IPS DF 4.7 (cell line): ENCODE results near the gene ZNF19.
A peak's percentile ranks its signal among the peaks of the same experiment; 100 is the strongest.

ENCODE experiments used
- DNase-seq: peaks from one replicate; pipeline ENCODE4 v3.0.0-alpha.2; 2013; ENCODE audit warnings: low spot score; ENCODE audit errors: extremely low read depth

Gene ZNF19

DNA sequence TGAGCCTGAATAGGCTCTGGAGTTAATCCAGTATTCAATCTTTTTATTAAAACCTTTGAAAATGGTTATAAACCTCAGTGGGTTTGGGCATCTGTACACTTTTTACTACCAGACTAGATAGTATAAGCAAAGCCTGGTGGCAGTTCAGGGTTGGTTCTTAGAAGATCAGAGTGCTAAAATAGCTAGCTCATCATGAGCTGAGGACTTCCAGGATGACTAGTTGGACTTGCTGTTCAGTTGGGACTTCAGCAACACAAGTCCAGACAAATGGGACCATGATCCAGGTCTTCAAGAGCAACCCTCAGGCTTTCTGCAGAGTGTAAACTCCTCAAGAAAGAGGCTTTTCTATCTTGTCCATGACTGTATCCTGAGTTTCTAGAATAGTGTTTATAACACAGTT lies 1.2 kb upstream of the ZNF19 start:
- no peak for DNase-seq

DNA sequence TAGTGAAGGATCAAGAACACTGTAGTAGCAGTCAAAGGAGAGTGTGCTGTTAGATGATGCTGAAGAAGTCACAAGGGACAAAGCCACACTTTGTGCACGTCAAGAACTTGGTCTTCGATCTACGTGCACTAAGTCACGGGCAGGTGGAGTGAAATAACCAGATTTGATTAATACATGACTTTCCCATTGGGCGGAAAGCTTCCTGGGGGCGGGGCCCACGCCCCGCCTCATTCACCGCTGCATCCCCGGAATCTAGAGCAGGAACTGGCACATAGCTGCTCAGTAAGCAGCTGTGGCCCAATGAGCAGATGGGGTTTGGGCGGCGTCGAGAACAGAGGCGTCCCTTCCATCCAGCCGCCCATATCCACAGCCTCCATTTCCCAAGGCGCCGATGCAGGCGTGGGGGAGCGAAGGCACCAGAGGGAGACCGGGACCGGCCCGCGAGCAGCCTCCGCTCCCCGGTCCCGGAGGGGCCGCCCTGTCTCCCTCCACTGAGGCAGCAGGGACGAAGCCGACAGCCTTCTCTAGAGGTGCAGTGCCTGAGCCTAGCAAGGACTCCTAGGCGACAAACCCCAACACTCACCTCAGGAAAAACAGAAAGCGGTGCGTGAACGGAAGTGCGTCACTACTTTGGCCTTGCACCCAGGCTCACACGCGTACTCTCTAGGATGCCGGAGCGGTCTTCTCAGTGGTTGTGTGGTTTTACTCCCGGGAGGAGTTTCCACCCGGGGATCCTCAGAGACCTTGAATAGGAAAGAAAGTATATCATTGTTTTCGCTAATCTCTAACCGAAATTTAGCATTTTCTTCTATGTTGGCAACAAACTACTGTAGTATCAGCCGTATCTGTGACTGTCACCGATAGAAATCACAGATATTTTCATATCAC lies 4.9 kb downstream of the ZNF19 start:
- no peak for DNase-seq

DNA sequence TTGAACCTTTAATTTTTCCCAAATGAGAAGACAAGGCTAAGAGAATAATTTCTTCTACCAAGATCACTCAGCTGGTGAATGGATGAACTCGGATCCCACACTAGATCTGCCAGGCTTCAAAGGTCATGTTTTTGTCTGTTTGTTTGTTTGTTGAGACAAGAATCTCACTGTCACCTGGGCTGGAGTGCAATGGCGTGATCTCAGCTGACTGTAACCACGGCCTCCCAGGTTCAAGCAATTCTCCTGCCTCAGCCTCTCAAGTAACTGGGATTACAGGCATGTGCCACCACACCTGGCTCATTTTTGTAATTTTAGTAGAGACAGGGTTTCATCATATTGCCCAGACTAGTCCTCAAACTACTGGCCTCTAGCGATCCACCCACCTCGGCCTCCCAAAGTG lies 6.6 kb downstream of the ZNF19 start:
- DNase-seq: no peak

DNA sequence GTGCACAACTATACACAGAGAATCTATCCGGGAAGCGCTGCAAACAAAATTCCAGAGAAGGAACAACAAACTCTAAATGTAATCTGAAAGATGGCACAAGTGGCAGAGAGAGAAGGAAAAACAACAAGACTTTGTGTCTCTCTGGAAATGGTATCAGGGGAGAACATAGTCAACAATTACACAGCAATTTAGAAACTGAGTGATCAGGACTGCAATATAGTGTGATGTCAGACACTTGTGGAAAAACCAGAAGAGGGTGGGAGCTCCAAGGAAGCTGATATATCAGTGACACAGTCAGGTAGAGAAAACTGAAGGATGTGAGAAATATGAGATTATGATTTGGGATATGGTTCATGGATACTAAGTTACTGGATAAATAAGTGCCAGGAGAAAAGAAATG lies 8.2 kb downstream of the ZNF19 start:
- DNase-seq: no peak

GRCh38 chr16:71479420-71479819 lies 9.7 kb downstream of the ZNF19 start:
- no peak for DNase-seq

DNA sequence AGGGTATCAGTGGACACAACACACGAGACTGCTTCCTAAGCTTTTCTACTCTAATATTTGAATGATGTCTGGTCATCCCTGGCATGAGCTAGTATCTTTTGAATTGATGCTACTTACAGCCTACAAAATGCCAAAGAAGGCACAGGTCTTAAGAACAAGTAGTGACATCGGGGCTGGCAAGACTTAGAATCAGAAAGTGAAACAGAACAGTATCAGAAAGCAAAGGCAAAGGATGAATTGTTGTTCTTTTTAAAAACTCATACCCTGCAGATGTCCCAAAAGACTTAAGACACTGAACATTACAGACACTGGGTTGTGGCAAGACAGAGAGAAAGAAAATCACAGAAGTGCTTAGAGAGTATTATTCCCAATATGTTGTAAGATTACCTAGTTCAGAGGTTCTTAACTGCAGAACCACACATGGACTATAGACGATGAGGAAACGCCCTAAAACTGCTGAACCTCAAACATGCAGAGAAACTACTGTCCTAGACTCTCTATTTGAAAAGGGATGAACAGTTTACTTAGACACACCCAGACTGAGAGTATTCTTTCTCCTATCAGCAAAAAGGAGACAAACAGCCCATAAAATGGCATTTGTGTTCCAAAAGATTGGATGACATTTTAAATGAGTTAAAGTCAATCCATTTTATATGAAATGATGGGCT lies 12.5 kb downstream of the ZNF19 start:
- no peak for DNase-seq

GRCh38 chr16:71474864-71475263 lies 14.3 kb downstream of the ZNF19 start:
- no peak for DNase-seq

GRCh38 chr16:71473891-71474290 lies 15.2 kb downstream of the ZNF19 start:
- no peak for DNase-seq

DNA sequence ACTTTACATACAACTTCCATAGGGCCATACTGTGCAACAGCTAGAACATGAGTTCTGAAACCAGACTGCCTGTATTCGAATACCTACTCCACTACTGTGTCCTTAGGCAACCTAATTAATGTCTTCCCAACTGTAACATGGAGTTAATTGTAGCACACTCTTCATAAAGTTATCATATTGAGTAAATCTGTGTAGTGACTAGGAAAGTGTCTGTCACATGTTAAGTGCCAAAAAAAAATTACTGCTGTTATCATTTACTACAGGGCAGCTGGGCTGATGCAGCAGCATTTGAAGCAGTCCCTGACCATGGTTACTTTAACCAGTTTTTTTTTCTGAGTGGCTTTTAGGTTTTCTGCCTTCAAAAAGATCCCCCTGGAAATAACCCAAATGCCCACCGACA lies 16.2 kb downstream of the ZNF19 start:
- no peak for DNase-seq

DNA sequence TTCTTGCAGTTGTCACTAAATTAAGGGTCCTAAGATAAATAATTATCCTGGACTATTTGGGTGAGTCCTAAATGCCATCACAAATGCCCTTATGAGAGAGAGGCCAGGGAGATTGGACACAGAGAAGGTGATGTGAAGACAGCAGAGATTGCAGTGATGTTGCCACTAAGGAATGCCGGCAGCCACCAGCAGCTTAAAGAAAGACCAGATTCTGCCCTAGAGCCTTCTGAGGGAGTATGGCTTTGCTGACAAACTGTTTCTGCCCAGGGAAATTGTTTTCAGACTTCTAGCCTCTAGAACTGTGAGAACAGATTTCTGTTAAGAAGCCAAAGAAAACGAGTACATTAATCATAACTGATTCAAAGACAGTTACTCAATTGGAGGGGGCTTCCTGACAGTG lies 17.1 kb downstream of the ZNF19 start:
- no peak for DNase-seq

GRCh38 chr16:71467810-71468209 lies 21.3 kb downstream of the ZNF19 start:
- DNase-seq: peak; percentile 3

GRCh38 chr16:71464231-71464630 lies 24.9 kb downstream of the ZNF19 start:
- DNase-seq: no peak

DNA sequence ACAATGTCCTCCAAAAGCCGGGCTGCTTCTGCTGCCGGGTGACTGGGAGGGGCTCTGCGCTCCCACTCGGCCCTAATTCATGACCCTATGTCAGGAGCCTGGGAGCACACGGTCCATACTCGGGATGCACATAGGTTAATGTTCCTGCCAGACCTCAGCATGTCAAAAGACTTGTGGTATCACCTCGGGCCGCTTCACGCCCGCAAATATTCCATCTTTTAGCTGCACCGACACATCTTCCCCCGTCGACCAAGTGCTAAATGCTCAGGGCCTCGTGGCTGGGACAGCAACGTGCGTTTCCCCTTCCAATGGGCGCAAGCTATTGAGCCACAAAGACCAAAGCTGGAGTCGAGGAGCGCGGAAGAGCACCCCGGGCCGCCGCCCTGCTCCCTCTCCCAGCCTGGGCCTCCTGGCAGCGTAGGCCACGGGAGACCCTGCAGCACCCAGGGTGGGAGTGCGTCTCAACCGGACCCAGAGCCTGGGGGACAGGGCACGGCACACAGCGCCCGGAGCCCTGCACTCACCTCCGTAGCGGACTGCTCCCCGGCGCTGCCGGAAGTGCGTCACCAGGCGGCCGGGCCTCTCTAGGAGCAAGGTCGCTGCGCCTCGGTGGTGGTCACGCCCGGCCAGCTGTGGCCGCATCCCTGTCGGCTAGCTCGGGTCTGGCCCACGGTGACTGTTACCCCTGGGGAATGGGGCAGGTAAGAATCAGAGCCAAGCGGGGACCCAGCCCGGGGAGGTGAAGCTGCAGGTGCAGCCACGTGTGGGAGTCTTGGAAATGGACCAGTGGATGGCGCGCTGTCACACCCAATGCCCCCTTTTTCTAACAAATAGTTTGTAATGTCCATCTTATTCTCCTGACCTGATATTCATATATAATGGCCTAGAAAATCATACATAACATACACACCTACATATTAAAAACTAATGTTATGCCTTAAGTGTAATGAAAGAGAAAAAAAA lies 27.2 kb downstream of the ZNF19 start, which contains the start of gene ZNF23:
Gene ZNF23, minus strand, starts transcription at position 562 of the 963 bp plus-strand sequence. CDS start 5,451 bp downstream, outside the sequence.
- DNase-seq: peak; percentile 22

- DNase-seq: no peak
Measured at GRCh38 chr16:71460941-71461340, 28.2 kb downstream of the ZNF19 start.

- DNase-seq: no peak
Measured at GRCh38 chr16:71460236-71460635, 28.9 kb downstream of the ZNF19 start.

GRCh38 chr16:71459510-71459909 lies 29.6 kb downstream of the ZNF19 start:
- no peak for DNase-seq

DNA sequence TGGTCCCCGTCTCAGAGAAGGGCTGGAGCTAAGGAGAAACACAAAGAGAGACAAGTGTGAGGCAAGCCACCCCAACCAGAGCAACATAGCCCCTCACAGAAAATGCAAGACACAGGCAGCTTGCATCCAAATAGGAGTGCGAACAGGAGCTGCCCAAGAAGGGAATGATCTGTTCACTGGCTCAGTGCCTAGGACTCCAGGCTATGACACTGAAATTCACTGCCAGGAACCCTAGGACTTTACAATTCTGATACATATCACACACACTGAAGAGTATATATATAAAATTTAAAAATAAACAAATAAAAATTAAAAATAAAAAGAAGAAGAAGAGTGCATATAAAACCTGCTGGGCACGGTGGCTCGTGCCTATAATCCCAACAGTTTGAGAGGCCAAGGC lies 32.3 kb downstream of the ZNF19 start:
- DNase-seq: no peak

DNA sequence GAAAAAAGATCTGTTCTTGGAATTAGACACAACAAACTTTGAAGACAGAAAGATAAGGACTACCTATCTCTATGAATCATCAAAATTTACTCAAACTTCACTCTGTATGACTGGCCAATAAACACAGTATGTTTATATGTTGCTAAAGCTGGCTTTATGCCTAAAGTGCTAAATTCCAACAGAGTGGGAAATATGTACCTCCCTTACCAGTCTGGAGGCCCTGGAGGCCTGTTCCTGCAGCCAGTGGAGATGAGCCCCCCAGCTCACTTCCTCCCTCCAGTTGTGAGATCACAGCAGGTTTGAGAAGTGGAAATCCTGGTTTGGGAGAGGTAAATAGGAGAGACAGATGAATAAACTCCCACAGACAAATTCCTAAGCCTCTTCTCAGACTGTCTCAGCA lies 36.1 kb downstream of the ZNF19 start:
- DNase-seq: no peak

GRCh38 chr16:71449020-71449419 lies 40.1 kb downstream of the ZNF19 start:
- no peak for DNase-seq

GRCh38 chr16:71448274-71448866 lies 40.8 kb downstream of the ZNF19 start:
- no peak for DNase-seq

GRCh38 chr16:71443714-71444113 lies 45.4 kb downstream of the ZNF19 start:
- DNase-seq: no peak
